Osteoblast (primary cell): Measurements from ENCODE around the gene EFCAB6. TPM values are rescaled to one million over a fixed set of nuclear protein-coding genes. Genes with fewer than 3 reads are reported as not detected.

ENCODE experiments used
- DNase-seq: peaks from one replicate; pipeline ENCODE4 v3.0.0; 2011; ENCODE audit warnings: low spot score, mixed read lengths; ENCODE audit not compliant: insufficient read length; ENCODE audit errors: missing footprints
- H2AFZ ChIP-seq: 2 replicates; pipeline ENCODE4 v1.6.0; 2011; ENCODE audit warnings: mild to moderate bottlenecking, low read length
- H3K27ac ChIP-seq: 2 replicates; pipeline ENCODE4 v1.5.1; 2011; ENCODE audit warnings: mild to moderate bottlenecking, low read depth, low read length, moderate library complexity
- H3K27me3 ChIP-seq: 2 replicates; pipeline ENCODE4 v1.6.0; 2012; ENCODE audit warnings: mild to moderate bottlenecking, control low read depth, inconsistent platforms, low read length, moderate library complexity; ENCODE audit not compliant: insufficient read depth
- H3K36me3 ChIP-seq: 2 replicates; pipeline ENCODE4 v1.5.1; 2011; ENCODE audit warnings: mild to moderate bottlenecking, low read length, control low read depth, moderate library complexity; ENCODE audit not compliant: insufficient read depth
- H3K4me1 ChIP-seq: 2 replicates; pipeline ENCODE4 v1.5.1; 2011; ENCODE audit warnings: mild to moderate bottlenecking, low read length, control low read depth, moderate library complexity; ENCODE audit not compliant: insufficient read depth
- H3K4me2 ChIP-seq: 2 replicates; pipeline ENCODE4 v1.6.0; 2011; ENCODE audit warnings: mild to moderate bottlenecking, low read length; ENCODE audit not compliant: insufficient read depth
- H3K4me3 ChIP-seq: fragments of 200-600 bp; sonication (generic); 3 replicates; pipeline ENCODE4 v1.5.1; 2012; ENCODE audit warnings: mild to moderate bottlenecking, low read length, inconsistent platforms; ENCODE audit not compliant: insufficient read depth
- H3K79me2 ChIP-seq: 2 replicates; pipeline ENCODE4 v1.6.0; 2012; ENCODE audit warnings: mild to moderate bottlenecking, low read length, control low read depth, inconsistent platforms; ENCODE audit not compliant: insufficient read depth
- H3K9me3 ChIP-seq: 2 replicates; pipeline ENCODE4 v1.5.1; 2011; ENCODE audit warnings: low read depth, low read length, control low read depth
- H4K20me1 ChIP-seq: 2 replicates; pipeline ENCODE4 v1.6.0; 2012; ENCODE audit warnings: mild to moderate bottlenecking, low read length, control low read depth; ENCODE audit not compliant: insufficient read depth
- total RNA-seq: library from RNA; depleted of rRNA; stranded (reverse); fragments of >200 nt; gene quantifications from 2 replicates; pipeline ENCODE4 v1.2.3, GENCODE V29; 2012
- TF ChIP-seq, protein P1 (sequence below): IDR thresholded peaks from 2 replicates; pipeline ENCODE4 v1.5.1; 2011; ENCODE audit warnings: mild to moderate bottlenecking, low read depth, low read length, moderate library complexity; ENCODE audit errors: extremely low read depth

EFCAB6 gene
- total RNA-seq, 1 donor, result 1.8 TPM

GRCh38 chr22:43515411-43515810 is 296.7 kb downstream of the EFCAB6 start:
- Histone ChIP-seq H3K27me3 (no peaks in the 10 kb centered on the region), H3K27ac (no peak overlapping the region), H3K36me3 (no peaks in the 10 kb centered on the region), H3K4me3 (no peak overlapping the region), H3K9me3 (no peaks in the 10 kb centered on the region), H3K79me2 (no peaks in the 10 kb centered on the region), H3K4me1 (no peaks in the 10 kb centered on the region), H3K4me2 (no peak overlapping the region), H2AFZ (no peak overlapping the region), H4K20me1 (no peaks in the 10 kb centered on the region)
- TF ChIP-seq, protein P1, sequence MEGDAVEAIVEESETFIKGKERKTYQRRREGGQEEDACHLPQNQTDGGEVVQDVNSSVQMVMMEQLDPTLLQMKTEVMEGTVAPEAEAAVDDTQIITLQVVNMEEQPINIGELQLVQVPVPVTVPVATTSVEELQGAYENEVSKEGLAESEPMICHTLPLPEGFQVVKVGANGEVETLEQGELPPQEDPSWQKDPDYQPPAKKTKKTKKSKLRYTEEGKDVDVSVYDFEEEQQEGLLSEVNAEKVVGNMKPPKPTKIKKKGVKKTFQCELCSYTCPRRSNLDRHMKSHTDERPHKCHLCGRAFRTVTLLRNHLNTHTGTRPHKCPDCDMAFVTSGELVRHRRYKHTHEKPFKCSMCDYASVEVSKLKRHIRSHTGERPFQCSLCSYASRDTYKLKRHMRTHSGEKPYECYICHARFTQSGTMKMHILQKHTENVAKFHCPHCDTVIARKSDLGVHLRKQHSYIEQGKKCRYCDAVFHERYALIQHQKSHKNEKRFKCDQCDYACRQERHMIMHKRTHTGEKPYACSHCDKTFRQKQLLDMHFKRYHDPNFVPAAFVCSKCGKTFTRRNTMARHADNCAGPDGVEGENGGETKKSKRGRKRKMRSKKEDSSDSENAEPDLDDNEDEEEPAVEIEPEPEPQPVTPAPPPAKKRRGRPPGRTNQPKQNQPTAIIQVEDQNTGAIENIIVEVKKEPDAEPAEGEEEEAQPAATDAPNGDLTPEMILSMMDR, result no peak
- DNase-seq, result peak; percentile 62

DNA sequence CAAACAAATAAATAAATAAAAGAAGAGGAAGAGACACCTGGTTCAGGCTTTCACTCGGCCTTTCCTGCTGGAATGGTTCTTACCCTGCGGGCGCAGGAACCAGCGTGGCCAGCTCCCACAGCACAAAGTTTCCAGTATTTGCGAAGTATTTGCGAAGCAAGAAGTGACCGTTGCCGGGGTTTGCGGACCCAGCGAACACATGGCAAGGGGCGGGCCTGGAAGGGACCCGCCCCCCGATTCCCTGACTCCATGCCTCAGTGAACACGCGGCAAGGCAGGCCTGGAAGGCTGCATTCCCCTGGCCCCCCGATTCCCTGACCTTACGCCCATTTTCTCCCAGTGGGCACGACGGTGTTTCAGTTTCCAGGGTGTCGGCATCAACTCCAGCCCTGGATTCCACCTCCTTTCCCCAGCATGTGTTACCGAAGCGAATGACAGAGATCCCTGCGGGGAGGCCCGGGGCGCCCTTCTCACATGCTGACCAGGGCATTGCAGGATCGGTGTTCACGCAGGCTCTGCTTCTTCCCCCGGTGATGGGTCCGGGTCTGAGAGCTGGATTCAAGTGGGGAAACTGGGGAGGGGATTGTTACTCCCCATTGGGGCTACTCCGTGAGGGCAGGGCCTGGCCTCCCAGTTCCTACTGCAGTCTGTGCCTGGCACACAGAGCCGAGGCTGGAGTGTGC is 297.5 kb downstream of the EFCAB6 start:
- no peaks in the 10 kb centered on the region for H3K9me3 ChIP-seq
- no peak for DNase-seq
- no peak overlapping the region for H3K4me3 ChIP-seq
- H3K79me2 ChIP-seq, result no peaks in the 10 kb centered on the region
- TF ChIP-seq, protein P1, result no peak
- H2AFZ ChIP-seq, result no peak overlapping the region
- no peak overlapping the region for H3K4me2 ChIP-seq
- H3K36me3 ChIP-seq, result no peaks in the 10 kb centered on the region
- H3K27ac ChIP-seq, result no peak overlapping the region
- H3K27me3 ChIP-seq, result no peaks in the 10 kb centered on the region
- no peaks in the 10 kb centered on the region for H3K4me1 ChIP-seq
- H4K20me1 ChIP-seq, result no peaks in the 10 kb centered on the region

DNA sequence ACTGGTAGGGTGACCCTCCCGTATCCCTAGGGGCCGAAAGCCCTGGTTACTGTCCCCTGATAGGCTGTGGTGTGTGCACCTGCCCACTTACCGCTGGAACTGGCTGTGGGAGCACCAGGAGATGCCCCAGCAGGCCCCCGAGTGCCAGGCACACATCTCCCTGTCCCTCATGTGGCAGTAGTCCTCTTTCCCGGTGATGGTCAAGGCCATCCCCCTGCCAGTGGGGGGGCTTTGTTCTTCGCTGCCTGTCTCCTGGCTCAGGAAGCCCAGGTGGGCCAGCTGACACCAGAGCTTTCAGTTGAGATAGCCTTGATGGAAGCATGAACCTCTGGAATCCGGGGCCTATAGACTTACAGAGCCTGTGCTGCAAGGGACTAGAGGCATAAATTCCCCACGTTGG is 299.8 kb downstream of the EFCAB6 start:
- Histone ChIP-seq H4K20me1 (no peaks in the 10 kb centered on the region), H3K27ac (no peak overlapping the region), H2AFZ (no peak overlapping the region), H3K79me2 (no peaks in the 10 kb centered on the region), H3K4me1 (no peaks in the 10 kb centered on the region), H3K4me2 (no peak overlapping the region), H3K27me3 (no peaks in the 10 kb centered on the region), H3K36me3 (no peaks in the 10 kb centered on the region), H3K9me3 (no peaks in the 10 kb centered on the region), H3K4me3 (no peak overlapping the region)
- no peak for DNase-seq
- TF ChIP-seq, protein P1, result no peak

- Histone ChIP-seq H4K20me1 (no peaks in the 10 kb centered on the region), H3K4me1 (no peaks in the 10 kb centered on the region), H3K79me2 (no peaks in the 10 kb centered on the region), H3K4me2 (no peak overlapping the region), H3K4me3 (no peak overlapping the region), H3K27me3 (no peaks in the 10 kb centered on the region), H3K9me3 (no peaks in the 10 kb centered on the region), H2AFZ (no peak overlapping the region), H3K27ac (no peak overlapping the region), H3K36me3 (no peaks in the 10 kb centered on the region)
- DNase-seq, result peak; percentile 69
- TF ChIP-seq, protein P1, result no peak
These were observed 300.7 kb downstream of the EFCAB6 start for GRCh38 chr22:43511276-43511910.
